ENCODE results near the gene TLE3. TPM values are rescaled to one million over a fixed set of nuclear protein-coding genes. Genes with fewer than 3 reads are reported as not detected.

The TLE3 gene
- total and polyA plus RNA-seq, 2 of the 13 experiments (the other 11 are each of a cell fraction or from before 2014, with no cell fraction given): 11.9 to 13.8 TPM

DNA sequence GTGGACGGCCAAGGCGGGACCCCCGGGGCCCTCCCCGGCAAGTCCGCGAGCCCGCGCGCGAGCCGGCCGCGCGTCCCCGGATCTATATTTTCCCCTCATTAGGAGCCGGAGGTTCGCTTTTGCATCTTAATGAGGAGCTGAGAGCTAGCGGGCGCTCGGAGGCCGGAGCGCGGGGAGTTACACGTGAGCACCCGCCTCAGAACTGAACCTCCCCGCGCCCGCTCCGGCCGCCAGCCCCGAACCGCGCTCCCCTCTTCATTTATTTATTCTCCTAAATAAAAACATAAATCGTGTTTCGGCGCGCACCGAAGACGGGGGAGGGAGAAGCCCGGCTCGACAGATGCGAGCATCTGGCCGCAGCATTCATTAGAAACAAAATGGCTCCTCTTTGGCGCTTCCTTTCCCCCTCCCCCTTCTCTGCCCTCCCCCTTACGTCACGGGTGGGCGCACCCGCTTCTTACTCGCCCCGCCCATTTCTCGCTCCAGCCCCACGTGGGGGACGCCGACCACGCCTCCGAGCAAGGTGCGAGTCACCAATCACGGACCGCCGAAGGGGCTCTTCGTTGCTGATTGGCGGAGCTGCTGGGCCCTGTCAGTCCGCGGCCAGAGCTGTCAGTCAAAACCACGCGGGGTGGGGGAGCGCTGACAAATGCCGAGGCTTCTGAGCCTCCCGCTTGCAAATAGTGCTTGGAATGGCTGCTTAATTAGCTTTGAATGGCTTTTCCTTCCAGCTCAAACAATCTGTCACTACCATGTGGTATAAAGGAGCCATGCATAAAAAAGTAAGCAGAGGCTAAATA is 1.6 kb upstream of the TLE3 start (continued):
- TF ChIP-seq, protein P1, sequence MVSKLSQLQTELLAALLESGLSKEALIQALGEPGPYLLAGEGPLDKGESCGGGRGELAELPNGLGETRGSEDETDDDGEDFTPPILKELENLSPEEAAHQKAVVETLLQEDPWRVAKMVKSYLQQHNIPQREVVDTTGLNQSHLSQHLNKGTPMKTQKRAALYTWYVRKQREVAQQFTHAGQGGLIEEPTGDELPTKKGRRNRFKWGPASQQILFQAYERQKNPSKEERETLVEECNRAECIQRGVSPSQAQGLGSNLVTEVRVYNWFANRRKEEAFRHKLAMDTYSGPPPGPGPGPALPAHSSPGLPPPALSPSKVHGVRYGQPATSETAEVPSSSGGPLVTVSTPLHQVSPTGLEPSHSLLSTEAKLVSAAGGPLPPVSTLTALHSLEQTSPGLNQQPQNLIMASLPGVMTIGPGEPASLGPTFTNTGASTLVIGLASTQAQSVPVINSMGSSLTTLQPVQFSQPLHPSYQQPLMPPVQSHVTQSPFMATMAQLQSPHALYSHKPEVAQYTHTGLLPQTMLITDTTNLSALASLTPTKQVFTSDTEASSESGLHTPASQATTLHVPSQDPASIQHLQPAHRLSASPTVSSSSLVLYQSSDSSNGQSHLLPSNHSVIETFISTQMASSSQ (IDR thresholded peaks at IDR 0.05; ENCODE audit: low read depth): peak; percentile 60
- TF ChIP-seq, protein P1 (CRISPR knock-in tag; IDR thresholded peaks at IDR 0.05; ENCODE audit: borderline replicate concordance): peak; percentile 87; the same call in 1 of the 2 replicates
- TF ChIP-seq ZNF747 (CRISPR knock-in tag; IDR thresholded peaks at IDR 0.05; ENCODE audit: borderline replicate concordance) (0 out of 2 replicates have a peak, but pooled peaks have one; percentile 31), BHLHE40 (IDR thresholded peaks at IDR 0.05; ENCODE audit: low read length) (peak; percentile 51; the same call in 1 of the 2 replicates), SP4 (CRISPR knock-in tag; IDR thresholded peaks at IDR 0.05) (peak; percentile 95), THRA (CRISPR knock-in tag; IDR thresholded peaks at IDR 0.05; ENCODE audit: borderline replicate concordance) (peak; percentile 37), MYNN (CRISPR knock-in tag; IDR thresholded peaks at IDR 0.05; ENCODE audit: low read depth) (no peak), RELA (CRISPR knock-in tag; IDR thresholded peaks at IDR 0.05) (no peak), ZNF510 (CRISPR knock-in tag; IDR thresholded peaks at IDR 0.05; ENCODE audit: low read depth) (no peak; the same call in 1 of the 2 replicates), NKX3-1 (CRISPR knock-in tag; IDR thresholded peaks at IDR 0.05) (peak; percentile 27; the same call in 1 of the 2 replicates), SP2 (CRISPR knock-in tag; IDR thresholded peaks at IDR 0.05) (peak; percentile 55; the same call in 1 of the 2 replicates), ZNF710 (CRISPR knock-in tag; IDR thresholded peaks at IDR 0.05; ENCODE audit: borderline replicate concordance) (peak; percentile 39; the same call in 1 of the 2 replicates), RAD21 (CRISPR knock-in tag; IDR thresholded peaks at IDR 0.05) (peak; percentile 30; the same call in 1 of the 2 replicates), ZNF605 (CRISPR knock-in tag; IDR thresholded peaks at IDR 0.05) (0 out of 2 replicates have a peak, but pooled peaks have one; percentile 47), ZNF331 (CRISPR knock-in tag; IDR thresholded peaks at IDR 0.05) (peak; percentile 15; the same call in 1 of the 2 replicates), ATF7-NPFF (CRISPR knock-in tag; IDR thresholded peaks at IDR 0.05; ENCODE audit: low read depth) (no peak), TBX3 (IDR thresholded peaks at IDR 0.05; ENCODE audit: borderline replicate concordance) (peak; percentile 89), RFX3 (CRISPR knock-in tag; IDR thresholded peaks at IDR 0.05) (no peak)
